ENCODE measurements around the gene CPB2. TPM values are rescaled to one million over a fixed set of nuclear protein-coding genes. Genes with fewer than 3 reads are reported as not detected.

The CPB2 gene
- total RNA-seq, 1 donor from 2014 or later: not detected

GRCh38 chr13:46045424-46045823 lies 59.4 kb downstream of the CPB2 start:
- TF ChIP-seq POLR2A (IDR thresholded peaks at IDR 0.05): no peak
- TF ChIP-seq CTCF (IDR thresholded peaks at IDR 0.05): no peak
- no peak for TF ChIP-seq POLR2AphosphoS5 (IDR thresholded peaks at IDR 0.05; ENCODE audit: insufficient read depth in 1 of 2, low read depth in 1 of 2)
- peaks cover 0 to 13% of the 10 kb centered on the region in 2 donors for H3K36me3 ChIP-seq
- no peaks in the 10 kb centered on the region for H3K9me3 ChIP-seq
- no peak for DNase-seq (ENCODE audit: extremely low spot score in 2 of 2)
- no peaks in the 10 kb centered on the region for H3K4me1 ChIP-seq
- no peak overlapping the region for H3K4me3 ChIP-seq
- intact Hi-C loops (cut with DNase I): no loop called here
- no peak overlapping the region for H3K27ac ChIP-seq
- no peaks in the 10 kb centered on the region for H3K27me3 ChIP-seq

- Histone ChIP-seq H3K4me3 (no peak overlapping the region), H3K27ac (no peak overlapping the region), H3K9me3 (no peaks in the 10 kb centered on the region), H3K36me3 (peaks cover 0 to 18% of the 10 kb centered on the region in 2 donors), H3K27me3 (no peaks in the 10 kb centered on the region), H3K4me1 (no peaks in the 10 kb centered on the region)
- intact Hi-C loops (cut with DNase I): no loop called here
- no peak for TF ChIP-seq POLR2A (IDR thresholded peaks at IDR 0.05)
- TF ChIP-seq CTCF (IDR thresholded peaks at IDR 0.05): no peak
- no peak for TF ChIP-seq POLR2AphosphoS5 (IDR thresholded peaks at IDR 0.05; ENCODE audit: insufficient read depth in 1 of 2, low read depth in 1 of 2)
- DNase-seq (ENCODE audit: extremely low spot score in 2 of 2): no peak
These were observed 61.2 kb downstream of the CPB2 start for GRCh38 chr13:46043647-46044046.

GRCh38 chr13:46041419-46041839 lies 63.4 kb downstream of the CPB2 start:
- no peak overlapping the region for H3K27ac ChIP-seq
- H3K27me3 ChIP-seq: no peaks in the 10 kb centered on the region
- DNase-seq (ENCODE audit: extremely low spot score in 2 of 2): no peak
- no peak overlapping the region for H3K4me3 ChIP-seq
- H3K36me3 ChIP-seq: peaks cover 0 to 26% of the 10 kb centered on the region in 2 donors
- intact Hi-C loops (cut with DNase I): no loop called here
- H3K9me3 ChIP-seq: no peaks in the 10 kb centered on the region
- H3K4me1 ChIP-seq: no peaks in the 10 kb centered on the region
- no peak for TF ChIP-seq POLR2AphosphoS5 (IDR thresholded peaks at IDR 0.05; ENCODE audit: insufficient read depth in 1 of 2, low read depth in 1 of 2)
- no peak for TF ChIP-seq POLR2A (IDR thresholded peaks at IDR 0.05)
- no peak for TF ChIP-seq CTCF (IDR thresholded peaks at IDR 0.05)

GRCh38 chr13:46040763-46041162 lies 64.1 kb downstream of the CPB2 start:
- H3K36me3 ChIP-seq: peaks cover 0 to 26% of the 10 kb centered on the region in 2 donors
- intact Hi-C loops (cut with DNase I): no loop called here
- no peaks in the 10 kb centered on the region for H3K27me3 ChIP-seq

More at GRCh38 chr13:46040763-46041162, 64.1 kb downstream of the CPB2 start:
- TF ChIP-seq CTCF (IDR thresholded peaks at IDR 0.05): no peak
- TF ChIP-seq POLR2AphosphoS5 (IDR thresholded peaks at IDR 0.05; ENCODE audit: insufficient read depth in 1 of 2, low read depth in 1 of 2): no peak
- TF ChIP-seq POLR2A (IDR thresholded peaks at IDR 0.05): no peak
- Histone ChIP-seq H3K4me3 (no peak overlapping the region), H3K4me1 (no peaks in the 10 kb centered on the region), H3K9me3 (no peaks in the 10 kb centered on the region), H3K27ac (no peak overlapping the region)
- no peak for DNase-seq (ENCODE audit: extremely low spot score in 2 of 2)

Measured in vagina (tissue), 2 donors.